Tibial artery (tissue), 4 donors: ENCODE results near the gene DUOXA1.

Experiments
- DNase-seq, 2 donors: peaks; one replicate each; pipeline ENCODE4 v3.0.0-alpha.2; 2019
- H3K27ac ChIP-seq, 2 donors: fragments of 200-600 bp; sonication (generic) in 1 of 2; 1 replicate in 1 of 2; 2 replicates in 1 of 2; pipeline ENCODE4 v1.5.1; 2018 to 2019; ENCODE audit warnings: mild to moderate bottlenecking in 1 of 2
- H3K27me3 ChIP-seq, 2 donors: fragments of 200-600 bp; sonication (generic) in 1 of 2; one replicate each; pipeline versions ENCODE4 v1.5.1 to v1.6.0; 2016 to 2019
- H3K36me3 ChIP-seq, 3 donors: fragments of 200-600 bp; sonication (generic) in 2 of 3; one replicate each; pipeline ENCODE4 v1.5.1; 2016 to 2019; ENCODE audit warnings: mild to moderate bottlenecking in 2 of 3
- H3K4me1 ChIP-seq, 4 donors: fragments of 200-600 bp; sonication (generic) in 2 of 4; 1 replicate in 3 of 4; 2 replicates in 1 of 4; pipeline ENCODE4 v1.5.1; 2016 to 2019
- H3K4me3 ChIP-seq, 2 donors: fragments of 200-600 bp; sonication (generic) in 1 of 2; 1 replicate in 1 of 2; 2 replicates in 1 of 2; pipeline ENCODE4 v1.5.1; 2018 to 2019; ENCODE audit warnings: mild to moderate bottlenecking in 2 of 2
- H3K9me3 ChIP-seq, 3 donors: fragments of 200-600 bp; sonication (generic) in 1 of 3; one replicate each; pipeline ENCODE4 v1.5.1; 2016 to 2019
- CTCF ChIP-seq, 2 experiments: fragments of 200-600 bp in 1 of 2; fragments of 450-650 bp in 1 of 2; IDR thresholded peaks; one replicate each; pipeline ENCODE4 v1.5.1; 2017 to 2019; ENCODE audit warnings: antibody characterized with exemption in 2 of 2, mild to moderate bottlenecking in 1 of 2, moderate library complexity in 1 of 2
- intact Hi-C: fragments of 100-400 bp; cut with DNase I; formaldehyde crosslinking; loops from one replicate; pipeline ENCODE4 v1.15.0; 2023; ENCODE audit warnings: low total_unique reads

The DUOXA1 gene

GRCh38 chr15:45161666-45162065, 32.0 kb upstream of the DUOXA1 start:
- Histone ChIP-seq H3K27me3 (no peaks in the 10 kb centered on the region), H3K27ac (no peak overlapping the region), H3K9me3 (no peaks in the 10 kb centered on the region), H3K4me1 (peaks cover 0 to 20% (median 14%) of the 10 kb centered on the region in 4 donors), H3K4me3 (no peak overlapping the region), H3K36me3 (no peaks in the 10 kb centered on the region)
- DNase-seq = no peak
- intact Hi-C loops = loop anchor here (10.0 kb wide), 1 partner anchor 483 kb away; no protein-coding TSS in a partner anchor
- TF ChIP-seq CTCF (IDR thresholded peaks at IDR 0.05) = no peak

- Histone ChIP-seq H3K9me3 (no peaks in the 10 kb centered on the region), H3K4me3 (no peak overlapping the region), H3K36me3 (no peaks in the 10 kb centered on the region), H3K27me3 (no peaks in the 10 kb centered on the region), H3K4me1 (peaks cover 0 to 6% (median 4%) of the 10 kb centered on the region in 4 donors), H3K27ac (no peak overlapping the region)
- intact Hi-C loops = no loop called here
- no peak for TF ChIP-seq CTCF (IDR thresholded peaks at IDR 0.05)
- no peak for DNase-seq
Measured at GRCh38 chr15:45157974-45158373, 28.3 kb upstream of the DUOXA1 start.

- no peak for TF ChIP-seq CTCF (IDR thresholded peaks at IDR 0.05)
- intact Hi-C loops = no loop called here
- no peaks in the 10 kb centered on the region for H3K4me1 ChIP-seq
- H3K4me3 ChIP-seq = no peak overlapping the region
- peaks cover 0 to 8% (median 5%) of the 10 kb centered on the region in 3 donors for H3K36me3 ChIP-seq
- H3K27ac ChIP-seq = no peak overlapping the region
- no peak for DNase-seq
- no peaks in the 10 kb centered on the region for H3K27me3 ChIP-seq
- H3K9me3 ChIP-seq = no peaks in the 10 kb centered on the region
Measured at GRCh38 chr15:45156744-45157455, 27.2 kb upstream of the DUOXA1 start.

- H3K27ac ChIP-seq = no peak overlapping the region
- no peak overlapping the region for H3K4me3 ChIP-seq
- no peaks in the 10 kb centered on the region for H3K27me3 ChIP-seq
- TF ChIP-seq CTCF (IDR thresholded peaks at IDR 0.05) = no peak
- intact Hi-C loops = no loop called here
- H3K36me3 ChIP-seq = peaks cover 0 to 17% (median 5%) of the 10 kb centered on the region in 3 donors
- no peaks in the 10 kb centered on the region for H3K4me1 ChIP-seq
- no peak for DNase-seq
- H3K9me3 ChIP-seq = no peaks in the 10 kb centered on the region
Measured at GRCh38 chr15:45155739-45156138, 26.1 kb upstream of the DUOXA1 start.

- Histone ChIP-seq H3K27ac (no peak overlapping the region), H3K4me1 (no peaks in the 10 kb centered on the region), H3K4me3 (no peak overlapping the region), H3K27me3 (no peaks in the 10 kb centered on the region), H3K9me3 (no peaks in the 10 kb centered on the region), H3K36me3 (peaks cover 0 to 17% (median 5%) of the 10 kb centered on the region in 3 donors)
- no peak for DNase-seq
- intact Hi-C loops = no loop called here
- TF ChIP-seq CTCF (IDR thresholded peaks at IDR 0.05) = no peak
Measured at GRCh38 chr15:45151998-45152828, 22.5 kb upstream of the DUOXA1 start.
